ENCODE results near the gene CLEC16A.

The CLEC16A gene

GRCh38 chr16:11063448-11064201 lies 119.3 kb downstream of the CLEC16A start:
- DNase-seq (ENCODE audit: low spot score): no peak

- DNase-seq (ENCODE audit: low spot score): no peak
Observed at GRCh38 chr16:11064202-11064540, 119.8 kb downstream of the CLEC16A start.

GRCh38 chr16:11064851-11065250 lies 120.5 kb downstream of the CLEC16A start:
- DNase-seq (ENCODE audit: low spot score): no peak

GRCh38 chr16:11066261-11066870 lies 122.0 kb downstream of the CLEC16A start:
- no peak for DNase-seq (ENCODE audit: low spot score)

- no peak for DNase-seq (ENCODE audit: low spot score)
Observed at GRCh38 chr16:11067266-11067665, 122.9 kb downstream of the CLEC16A start.

- no peak for DNase-seq (ENCODE audit: low spot score)
Observed at GRCh38 chr16:11067697-11068141, 123.4 kb downstream of the CLEC16A start.

GRCh38 chr16:11071829-11072228 lies 127.5 kb downstream of the CLEC16A start:
- no peak for DNase-seq (ENCODE audit: low spot score)

- DNase-seq (ENCODE audit: low spot score): no peak
Observed at GRCh38 chr16:11072420-11073153, 128.2 kb downstream of the CLEC16A start.

GRCh38 chr16:11073407-11073999 lies 129.1 kb downstream of the CLEC16A start:
- DNase-seq (ENCODE audit: low spot score): no peak

GRCh38 chr16:11074131-11074530 lies 129.8 kb downstream of the CLEC16A start:
- no peak for DNase-seq (ENCODE audit: low spot score)

GRCh38 chr16:11075163-11075562 lies 130.8 kb downstream of the CLEC16A start:
- DNase-seq (ENCODE audit: low spot score): no peak

- no peak for DNase-seq (ENCODE audit: low spot score)
Observed at GRCh38 chr16:11076259-11077018, 132.1 kb downstream of the CLEC16A start.

- no peak for DNase-seq (ENCODE audit: low spot score)
Observed at GRCh38 chr16:11078812-11079459, 134.6 kb downstream of the CLEC16A start.

GRCh38 chr16:11079652-11080187 lies 135.4 kb downstream of the CLEC16A start:
- no peak for DNase-seq (ENCODE audit: low spot score)

GRCh38 chr16:11080327-11080967 lies 136.1 kb downstream of the CLEC16A start:
- DNase-seq (ENCODE audit: low spot score): no peak

GRCh38 chr16:11080999-11081630 lies 136.8 kb downstream of the CLEC16A start:
- DNase-seq (ENCODE audit: low spot score): no peak

- no peak for DNase-seq (ENCODE audit: low spot score)
Observed at GRCh38 chr16:11082108-11082859, 137.9 kb downstream of the CLEC16A start.

- DNase-seq (ENCODE audit: low spot score): no peak
Observed at GRCh38 chr16:11082860-11083388, 138.6 kb downstream of the CLEC16A start.

GRCh38 chr16:11084484-11084875 lies 140.1 kb downstream of the CLEC16A start:
- DNase-seq (ENCODE audit: low spot score): no peak
